ENCODE measurements around the gene DLG4.

GRCh38 chr17:7224661-7225111 lies 5.0 kb upstream of the DLG4 start:
- TF ChIP-seq CTCF (IDR thresholded peaks at IDR 0.05) (no peak), EZH2 (IDR thresholded peaks at IDR 0.05; ENCODE audit: borderline replicate concordance, insufficient read depth, low read depth, low read length, poor library complexity, severe bottlenecking) (no peak)

Measured in B cell (primary cell).